Left renal cortex interstitium (tissue), 4 donors: ENCODE measurements around the gene GPSM1. TPM values are rescaled to one million over a fixed set of nuclear protein-coding genes. Genes with fewer than 3 reads are reported as not detected.
"Not testable (repeated sequence)": the region's sequence is repeated elsewhere in the genome, so short reads cannot be mapped to it uniquely, and the experiment has no call there.

ENCODE experiments used
- DNase-seq, 4 donors: peaks; one replicate each; pipeline ENCODE4 v3.0.0-alpha.2; 2013; ENCODE audit warnings: low read depth in 4 of 4, low spot score in 2 of 4, missing footprints in 1 of 4
- polyA plus RNA-seq, 4 donors: library from polyadenylated mRNA; unstranded; fragments of 120-200 nt; gene quantifications; one replicate each; pipeline ENCODE4 v1.2.1, GENCODE V29; 2013; ENCODE audit not compliant: insufficient read length in 4 of 4

The GPSM1 gene
- polyA plus RNA-seq, 4 donors, result 22.7 to 48.8 (median 42.0) TPM

GRCh38 chr9:136342181-136343120 is 15.1 kb downstream of the GPSM1 start:
- no peak for DNase-seq

GRCh38 chr9:136343121-136343883 is 16.0 kb downstream of the GPSM1 start:
- no peak for DNase-seq

- DNase-seq, result no peak
Measured at GRCh38 chr9:136343884-136344269, 16.5 kb downstream of the GPSM1 start.

- no peak for DNase-seq
Measured at GRCh38 chr9:136344544-136345280, 17.4 kb downstream of the GPSM1 start.

- no peak for DNase-seq
Measured at GRCh38 chr9:136345281-136346156, 18.2 kb downstream of the GPSM1 start.

- DNase-seq, result no peak
Measured at GRCh38 chr9:136346157-136346481, 18.8 kb downstream of the GPSM1 start.

- no peak for DNase-seq
Measured at GRCh38 chr9:136346927-136347465, 19.7 kb downstream of the GPSM1 start.

- no peak for DNase-seq
Measured at GRCh38 chr9:136347472-136348256, 20.3 kb downstream of the GPSM1 start.

GRCh38 chr9:136348691-136349090 is 21.4 kb downstream of the GPSM1 start:
- DNase-seq, result no peak

GRCh38 chr9:136349546-136349945 is 22.2 kb downstream of the GPSM1 start:
- no peak for DNase-seq

- DNase-seq, result no peak
Measured at GRCh38 chr9:136351252-136351800, 24.0 kb downstream of the GPSM1 start.

- not testable (repeated sequence) for DNase-seq
Measured at GRCh38 chr9:136351868-136352267, 24.5 kb downstream of the GPSM1 start.

- no peak for DNase-seq
Measured at GRCh38 chr9:136352682-136353081, 25.3 kb downstream of the GPSM1 start.

GRCh38 chr9:136353088-136353487 is 25.7 kb downstream of the GPSM1 start:
- DNase-seq, result no peak

GRCh38 chr9:136353757-136354488 is 26.6 kb downstream of the GPSM1 start:
- DNase-seq, result no peak

GRCh38 chr9:136354592-136355085 is 27.3 kb downstream of the GPSM1 start:
- no peak for DNase-seq

GRCh38 chr9:136355616-136356557 is 28.5 kb downstream of the GPSM1 start:
- DNase-seq, result no peak
